Glutamatergic neuron (in vitro differentiated cells): Measurements from ENCODE around the gene PEX14. TPM values are rescaled to one million over a fixed set of nuclear protein-coding genes. Genes with fewer than 3 reads are reported as not detected.

Experiments
- DNase-seq: peaks from one replicate; pipeline ENCODE4 v3.0.0; 2022
- H3K27ac Mint-ChIP-seq: one replicate; pipeline ENCODE4 v1.8.0; 2020; ENCODE audit warnings: mild to moderate bottlenecking, mixed read lengths, inconsistent platforms; ENCODE audit not compliant: unreplicated experiment
- H3K27me3 Mint-ChIP-seq: one replicate; pipeline ENCODE4 v1.8.0; 2020; ENCODE audit warnings: mild to moderate bottlenecking, moderate library complexity, mixed read lengths, inconsistent platforms; ENCODE audit not compliant: unreplicated experiment
- H3K36me3 Mint-ChIP-seq: one replicate; pipeline ENCODE4 v1.8.0; 2020; ENCODE audit warnings: mild to moderate bottlenecking, mixed read lengths, inconsistent platforms; ENCODE audit not compliant: unreplicated experiment
- H3K4me1 Mint-ChIP-seq: one replicate; pipeline ENCODE4 v1.8.0; 2020; ENCODE audit warnings: mild to moderate bottlenecking, low read depth, mixed read lengths, inconsistent platforms; ENCODE audit not compliant: unreplicated experiment
- H3K4me3 Mint-ChIP-seq: one replicate; pipeline ENCODE4 v1.8.0; 2020; ENCODE audit warnings: mild to moderate bottlenecking, mixed read lengths, inconsistent platforms; ENCODE audit not compliant: unreplicated experiment
- H3K9me3 Mint-ChIP-seq: one replicate; pipeline ENCODE4 v1.8.0; 2020; ENCODE audit warnings: mild to moderate bottlenecking, moderate library complexity, mixed read lengths, inconsistent platforms; ENCODE audit not compliant: unreplicated experiment
- total RNA-seq: library from RNA; stranded (reverse); fragmentation: NEBNext Ultra II Directional; extraction: Animal tissue kit (Norgen Biotek cat#: 25700); gene quantifications from one replicate; pipeline ENCODE4 v1.2.1, GENCODE V29; 2021; ENCODE audit not compliant: unreplicated experiment
- TF ChIP-seq, protein P1 (sequence below): fragments of 200-600 bp; sonication (generic); IDR thresholded peaks from one replicate; pipeline ENCODE4 v1.5.0; 2021; ENCODE audit not compliant: partially characterized antibody, unreplicated experiment

Gene PEX14
- total RNA-seq, 1 donor from 2014 or later: 25.8 TPM

DNA sequence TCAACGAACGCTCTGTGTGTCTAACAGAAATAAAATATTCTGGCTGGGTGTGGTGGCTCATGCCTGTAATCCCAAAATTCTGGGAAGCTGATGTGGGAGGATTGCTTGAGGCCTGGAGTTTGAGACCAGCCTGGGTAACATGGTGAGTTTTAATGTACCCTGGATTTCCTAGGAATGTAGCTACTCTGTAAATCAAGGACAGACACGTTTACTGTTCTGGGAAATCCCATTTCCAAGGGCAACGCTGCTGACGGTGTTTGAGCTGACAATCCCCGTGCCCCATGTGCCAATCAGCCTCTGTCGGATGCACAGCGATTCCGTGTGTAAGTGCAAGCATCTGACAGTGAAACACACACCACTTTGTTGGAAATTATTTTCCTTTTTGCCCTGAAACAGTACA lies 16.9 kb upstream of the PEX14 start:
- peak overlapping the region; percentile 17 for H3K27ac Mint-ChIP-seq
- DNase-seq: no peak
- H3K9me3 Mint-ChIP-seq: no peaks in the 10 kb centered on the region
- H3K36me3 Mint-ChIP-seq: no peaks in the 10 kb centered on the region
- TF ChIP-seq, protein P1, sequence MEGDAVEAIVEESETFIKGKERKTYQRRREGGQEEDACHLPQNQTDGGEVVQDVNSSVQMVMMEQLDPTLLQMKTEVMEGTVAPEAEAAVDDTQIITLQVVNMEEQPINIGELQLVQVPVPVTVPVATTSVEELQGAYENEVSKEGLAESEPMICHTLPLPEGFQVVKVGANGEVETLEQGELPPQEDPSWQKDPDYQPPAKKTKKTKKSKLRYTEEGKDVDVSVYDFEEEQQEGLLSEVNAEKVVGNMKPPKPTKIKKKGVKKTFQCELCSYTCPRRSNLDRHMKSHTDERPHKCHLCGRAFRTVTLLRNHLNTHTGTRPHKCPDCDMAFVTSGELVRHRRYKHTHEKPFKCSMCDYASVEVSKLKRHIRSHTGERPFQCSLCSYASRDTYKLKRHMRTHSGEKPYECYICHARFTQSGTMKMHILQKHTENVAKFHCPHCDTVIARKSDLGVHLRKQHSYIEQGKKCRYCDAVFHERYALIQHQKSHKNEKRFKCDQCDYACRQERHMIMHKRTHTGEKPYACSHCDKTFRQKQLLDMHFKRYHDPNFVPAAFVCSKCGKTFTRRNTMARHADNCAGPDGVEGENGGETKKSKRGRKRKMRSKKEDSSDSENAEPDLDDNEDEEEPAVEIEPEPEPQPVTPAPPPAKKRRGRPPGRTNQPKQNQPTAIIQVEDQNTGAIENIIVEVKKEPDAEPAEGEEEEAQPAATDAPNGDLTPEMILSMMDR: no peak
- H3K27me3 Mint-ChIP-seq: peaks cover 3% of the 10 kb centered on the region
- peaks cover 9% of the 10 kb centered on the region for H3K4me1 Mint-ChIP-seq
- no peak overlapping the region for H3K4me3 Mint-ChIP-seq

DNA sequence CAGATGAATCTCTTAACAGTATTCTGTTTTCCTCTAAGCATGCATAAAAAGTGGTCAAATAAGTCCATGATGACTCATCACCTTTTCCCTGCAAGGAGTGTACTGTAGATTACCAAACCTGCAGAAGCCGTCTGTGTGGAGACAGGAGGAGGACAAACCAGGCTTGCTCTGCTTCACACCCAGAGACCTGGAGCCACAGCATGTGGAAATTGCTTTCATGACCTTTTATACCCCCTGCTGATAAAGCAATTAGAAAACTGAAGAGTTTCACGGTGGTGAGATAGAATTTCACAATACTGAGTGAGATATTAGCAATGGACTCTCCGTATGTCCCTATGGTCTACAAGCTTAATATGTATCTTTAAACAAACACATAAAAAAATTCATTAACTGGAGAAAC lies 15.6 kb upstream of the PEX14 start:
- no peak for DNase-seq
- Mint-ChIP-seq H3K27ac (no peak overlapping the region), H3K36me3 (no peaks in the 10 kb centered on the region), H3K4me1 (peaks cover 9% of the 10 kb centered on the region), H3K9me3 (no peaks in the 10 kb centered on the region), H3K4me3 (no peak overlapping the region), H3K27me3 (peaks cover 3% of the 10 kb centered on the region)
- TF ChIP-seq, protein P1: no peak

DNA sequence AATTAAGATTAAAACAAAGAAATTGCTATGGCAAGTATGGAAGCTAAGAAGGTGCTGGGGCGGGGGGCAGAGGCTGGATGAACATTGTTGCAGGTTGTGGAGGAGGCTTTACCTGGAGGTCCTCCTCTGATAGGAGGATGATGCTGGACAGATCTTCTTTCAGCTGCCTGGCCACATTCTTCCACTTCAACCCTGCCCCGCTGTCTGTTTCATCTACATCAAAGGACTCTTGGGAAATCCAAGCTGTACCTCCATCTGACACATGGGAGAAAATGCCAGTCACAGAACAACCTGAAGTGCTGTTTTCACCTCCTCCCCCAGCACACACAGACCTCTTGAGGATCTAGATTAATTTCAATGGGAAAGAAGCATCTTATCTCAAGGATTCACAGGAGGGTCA lies 7.7 kb upstream of the PEX14 start:
- TF ChIP-seq, protein P1: no peak
- DNase-seq: no peak
- no peaks in the 10 kb centered on the region for H3K4me1 Mint-ChIP-seq
- H3K27ac Mint-ChIP-seq: no peak overlapping the region
- H3K9me3 Mint-ChIP-seq: no peaks in the 10 kb centered on the region
- H3K4me3 Mint-ChIP-seq: no peak overlapping the region
- no peaks in the 10 kb centered on the region for H3K36me3 Mint-ChIP-seq
- H3K27me3 Mint-ChIP-seq: peaks cover 2% of the 10 kb centered on the region

DNA sequence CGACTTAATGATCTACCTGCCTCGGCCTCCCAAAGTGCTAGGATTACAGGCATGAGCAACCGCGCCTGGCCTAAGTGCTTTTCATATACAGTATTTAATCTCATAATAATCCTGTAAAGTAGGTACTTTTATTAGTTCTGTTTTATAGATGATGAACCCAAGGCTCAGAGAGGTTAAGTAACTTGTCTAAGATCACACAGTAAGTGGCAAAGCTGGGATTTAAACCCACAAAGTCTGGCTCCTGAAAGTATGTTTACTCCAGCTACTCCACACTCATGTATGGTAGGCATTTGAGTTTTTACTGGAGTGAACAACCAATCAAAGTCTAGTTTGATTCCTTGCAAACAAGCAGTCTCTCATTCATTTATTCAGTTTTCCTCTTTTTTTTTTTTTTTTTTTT lies 4.7 kb upstream of the PEX14 start:
- no peak overlapping the region for H3K4me3 Mint-ChIP-seq
- no peak overlapping the region for H3K27ac Mint-ChIP-seq
- peaks cover 2% of the 10 kb centered on the region for H3K9me3 Mint-ChIP-seq

DNA sequence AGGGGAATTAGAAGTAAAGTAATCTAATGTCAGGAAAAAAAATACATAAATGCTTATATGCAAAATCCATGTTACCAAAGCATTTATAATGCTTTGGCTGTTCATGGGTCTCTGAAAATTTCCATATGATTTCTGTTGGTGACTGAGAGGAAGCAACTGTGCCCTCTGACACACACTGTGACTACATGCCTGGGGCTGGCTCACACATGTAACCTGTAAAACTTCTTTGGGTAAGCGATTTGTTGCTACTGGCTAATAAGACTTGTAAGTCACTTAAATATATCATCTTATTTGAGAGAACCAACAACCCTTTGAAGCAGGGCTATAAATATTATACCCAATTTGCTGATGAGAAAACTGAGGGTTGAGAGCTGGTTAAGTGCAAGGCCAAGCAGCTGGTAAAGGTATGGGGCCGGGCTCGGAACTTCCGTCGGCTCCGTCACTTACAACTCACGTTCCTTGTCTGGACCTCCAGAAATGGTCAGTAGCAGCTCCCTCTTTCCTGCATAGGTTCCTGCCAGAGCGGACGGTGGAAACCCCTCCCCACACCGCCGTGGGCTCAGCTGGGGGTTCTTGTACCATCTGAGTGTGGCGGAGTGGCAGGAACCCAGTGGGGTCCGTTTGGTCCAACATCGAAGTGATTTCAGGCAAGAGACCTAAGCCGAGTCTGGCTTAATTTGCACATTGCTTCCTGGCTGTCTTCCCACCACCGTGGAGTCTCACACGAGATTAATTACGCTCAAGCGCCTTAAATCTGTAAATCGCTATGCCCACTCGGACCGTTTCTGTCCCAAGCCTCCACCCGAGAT lies 3.1 kb upstream of the PEX14 start:
- peak overlapping the region; percentile 97 for H3K4me3 Mint-ChIP-seq
- peaks cover 4% of the 10 kb centered on the region for H3K4me1 Mint-ChIP-seq
- peak overlapping the region; percentile 73 for H3K27ac Mint-ChIP-seq
- DNase-seq: no peak
- H3K36me3 Mint-ChIP-seq: no peaks in the 10 kb centered on the region
- peaks cover 3% of the 10 kb centered on the region for H3K27me3 Mint-ChIP-seq
- TF ChIP-seq, protein P1: no peak
- peaks cover 2% of the 10 kb centered on the region for H3K9me3 Mint-ChIP-seq

More for the DNA sequence above, 4.7 kb upstream of the PEX14 start:
- Mint-ChIP-seq H3K36me3 (no peaks in the 10 kb centered on the region), H3K4me1 (no peaks in the 10 kb centered on the region), H3K27me3 (peaks cover 3% of the 10 kb centered on the region)
- TF ChIP-seq, protein P1: no peak
- DNase-seq: no peak
